Mesodermal cell (in vitro differentiated cells): Measurements from ENCODE around the gene ZMIZ1.

Source experiments
- H3K27ac ChIP-seq: 2 replicates; pipeline ENCODE4 v1.7.0; 2013; ENCODE audit warnings: mild to moderate bottlenecking, low read depth, low read length, moderate library complexity; ENCODE audit not compliant: severe bottlenecking
- H3K36me3 ChIP-seq: 2 replicates; pipeline ENCODE4 v1.7.1; 2013; ENCODE audit warnings: mild to moderate bottlenecking, low read length, moderate library complexity; ENCODE audit not compliant: control insufficient read depth, insufficient read depth
- H3K4me1 ChIP-seq: one replicate; pipeline ENCODE4 v1.7.1; 2013; ENCODE audit warnings: mild to moderate bottlenecking, low read length; ENCODE audit not compliant: insufficient read depth, control insufficient read depth, poor library complexity, severe bottlenecking
- H3K4me3 ChIP-seq: 2 replicates; pipeline ENCODE4 v1.7.0; 2013; ENCODE audit warnings: low read length, control low read depth, mild to moderate bottlenecking; ENCODE audit not compliant: insufficient read depth, poor library complexity, severe bottlenecking; ENCODE audit errors: extremely low read depth
- H3K9me3 ChIP-seq: 2 replicates; pipeline ENCODE4 v1.7.1; 2013; ENCODE audit warnings: mild to moderate bottlenecking, low read length, moderate library complexity; ENCODE audit not compliant: control insufficient read depth
- WGBS, 2 experiments: methylation state at CpG; one replicate each; pipeline ENCODE4 v1.1.5; 2013; ENCODE audit warnings: missing lambda C conversion rate in 2 of 2; ENCODE audit not compliant: insufficient coverage in 2 of 2; 5-methylcytosine and 5-hydroxymethylcytosine counted together

Gene ZMIZ1

GRCh38 chr10:79195091-79195923 is 126.5 kb downstream of the ZMIZ1 start:
- no peaks in the 10 kb centered on the region for H3K9me3 ChIP-seq
- WGBS, 2 experiments, result 22 to 24% methylated on average over 19 to 22 of the region's 22 CpGs
- peak overlapping the region; percentile 68 for H3K27ac ChIP-seq
- peaks cover 25% of the 10 kb centered on the region for H3K4me1 ChIP-seq
- peaks cover 51% of the 10 kb centered on the region for H3K36me3 ChIP-seq
- H3K4me3 ChIP-seq, result no peak overlapping the region

GRCh38 chr10:79196470-79197461 is 128.0 kb downstream of the ZMIZ1 start:
- Histone ChIP-seq H3K27ac (no peak overlapping the region), H3K4me1 (peaks cover 24% of the 10 kb centered on the region), H3K36me3 (peaks cover 59% of the 10 kb centered on the region), H3K9me3 (no peaks in the 10 kb centered on the region), H3K4me3 (no peak overlapping the region)
- 78 to 79% methylated on average over 18 of the region's 18 CpGs for WGBS, 2 experiments

GRCh38 chr10:79197558-79197957 is 128.8 kb downstream of the ZMIZ1 start:
- peaks cover 17% of the 10 kb centered on the region for H3K4me1 ChIP-seq
- 91 to 97% methylated on average over 3 of the region's 4 CpGs for WGBS, 2 experiments
- no peak overlapping the region for H3K27ac ChIP-seq
- no peaks in the 10 kb centered on the region for H3K9me3 ChIP-seq
- peaks cover 63% of the 10 kb centered on the region for H3K36me3 ChIP-seq
- no peak overlapping the region for H3K4me3 ChIP-seq

GRCh38 chr10:79200346-79200745 is 131.6 kb downstream of the ZMIZ1 start:
- peaks cover 8% of the 10 kb centered on the region for H3K4me1 ChIP-seq
- peaks cover 82% of the 10 kb centered on the region for H3K36me3 ChIP-seq
- H3K27ac ChIP-seq, result no peak overlapping the region
- H3K9me3 ChIP-seq, result no peaks in the 10 kb centered on the region
- no peak overlapping the region for H3K4me3 ChIP-seq
- WGBS, 2 experiments, result 94% methylated on average over 4 to 7 of the region's 7 CpGs

- no peaks in the 10 kb centered on the region for H3K9me3 ChIP-seq
- no peak overlapping the region for H3K27ac ChIP-seq
- peaks cover 84% of the 10 kb centered on the region for H3K36me3 ChIP-seq
- H3K4me3 ChIP-seq, result no peak overlapping the region
- H3K4me1 ChIP-seq, result peaks cover under 1% of the 10 kb centered on the region
- WGBS, 2 experiments, result 97 to 98% methylated on average over 6 of the region's 8 CpGs
Measured at GRCh38 chr10:79201706-79202105, 132.9 kb downstream of the ZMIZ1 start.

- Histone ChIP-seq H3K27ac (no peak overlapping the region), H3K9me3 (no peaks in the 10 kb centered on the region), H3K36me3 (peaks cover 84% of the 10 kb centered on the region), H3K4me3 (no peak overlapping the region), H3K4me1 (no peaks in the 10 kb centered on the region)
- WGBS, 2 experiments, result 65 to 77% methylated on average over 6 to 9 of the region's 9 CpGs
Measured at GRCh38 chr10:79202188-79203013, 133.6 kb downstream of the ZMIZ1 start.

- Histone ChIP-seq H3K36me3 (peaks cover 82% of the 10 kb centered on the region), H3K9me3 (no peaks in the 10 kb centered on the region), H3K4me1 (no peaks in the 10 kb centered on the region), H3K27ac (no peak overlapping the region), H3K4me3 (no peak overlapping the region)
- 94 to 96% methylated on average over 6 to 13 of the region's 13 CpGs for WGBS, 2 experiments
Measured at GRCh38 chr10:79203014-79203644, 134.4 kb downstream of the ZMIZ1 start.

- Histone ChIP-seq H3K4me1 (no peaks in the 10 kb centered on the region), H3K27ac (no peak overlapping the region), H3K4me3 (no peak overlapping the region), H3K36me3 (peaks cover 85% of the 10 kb centered on the region), H3K9me3 (no peaks in the 10 kb centered on the region)
- WGBS, 2 experiments, result 86 to 91% methylated on average over 7 of the region's 8 CpGs
Measured at GRCh38 chr10:79203833-79204232, 135.1 kb downstream of the ZMIZ1 start.

- 93 to 96% methylated on average over 8 to 11 of the region's 13 CpGs for WGBS, 2 experiments
Measured at GRCh38 chr10:79206300-79207095, 137.7 kb downstream of the ZMIZ1 start.

More at GRCh38 chr10:79206300-79207095, 137.7 kb downstream of the ZMIZ1 start:
- H3K27ac ChIP-seq, result no peak overlapping the region
- H3K36me3 ChIP-seq, result peaks cover 98% of the 10 kb centered on the region
- H3K4me3 ChIP-seq, result no peak overlapping the region
- no peaks in the 10 kb centered on the region for H3K4me1 ChIP-seq
- no peaks in the 10 kb centered on the region for H3K9me3 ChIP-seq
